Measurements from ENCODE around the gene SLC16A10.

SLC16A10 gene

GRCh38 chr6:111147440-111147839 is 60.1 kb downstream of the SLC16A10 start:
- Histone ChIP-seq H3K27me3 (ENCODE audit: insufficient read depth, low read length) (no peaks in the 10 kb centered on the region), H3K4me3 (ENCODE audit: low read length) (no peak overlapping the region), H3K4me1 (ENCODE audit: insufficient read depth, low read length) (no peaks in the 10 kb centered on the region), H3K9ac (ENCODE audit: low read depth, low read length) (no peak overlapping the region), H3K27ac (ENCODE audit: low read depth, low read length) (no peak overlapping the region), H3K9me3 (ENCODE audit: insufficient read depth, low read depth, low read length) (peaks cover 7% of the 10 kb centered on the region), H3K36me3 (ENCODE audit: insufficient read depth, low read length) (no peaks in the 10 kb centered on the region)
- WGBS: 74% methylated on average over 1 of the region's 3 CpGs

- no peak overlapping the region for H3K9ac ChIP-seq (ENCODE audit: low read depth, low read length)
- H3K4me1 ChIP-seq (ENCODE audit: insufficient read depth, low read length): no peaks in the 10 kb centered on the region
- H3K36me3 ChIP-seq (ENCODE audit: insufficient read depth, low read length): no peaks in the 10 kb centered on the region
- 91% methylated on average over 1 of the region's 1 CpG for WGBS
- peaks cover 7% of the 10 kb centered on the region for H3K9me3 ChIP-seq (ENCODE audit: insufficient read depth, low read depth, low read length)
- no peaks in the 10 kb centered on the region for H3K27me3 ChIP-seq (ENCODE audit: insufficient read depth, low read length)
- H3K27ac ChIP-seq (ENCODE audit: low read depth, low read length): no peak overlapping the region
- no peak overlapping the region for H3K4me3 ChIP-seq (ENCODE audit: low read length)
Measured at GRCh38 chr6:111148110-111148509, 60.8 kb downstream of the SLC16A10 start.

GRCh38 chr6:111150577-111150976 is 63.3 kb downstream of the SLC16A10 start:
- Histone ChIP-seq H3K9ac (ENCODE audit: low read depth, low read length) (no peak overlapping the region), H3K27ac (ENCODE audit: low read depth, low read length) (no peak overlapping the region), H3K4me3 (ENCODE audit: low read length) (no peak overlapping the region), H3K36me3 (ENCODE audit: insufficient read depth, low read length) (no peaks in the 10 kb centered on the region), H3K4me1 (ENCODE audit: insufficient read depth, low read length) (no peaks in the 10 kb centered on the region), H3K9me3 (ENCODE audit: insufficient read depth, low read depth, low read length) (0 out of 2 replicates have a peak, but pooled peaks cover 1% of the 10 kb centered on the region), H3K27me3 (ENCODE audit: insufficient read depth, low read length) (no peaks in the 10 kb centered on the region)
- no CpG with 5 or more reads among the region's 1 CpG for WGBS

- Histone ChIP-seq H3K27me3 (ENCODE audit: insufficient read depth, low read length) (no peaks in the 10 kb centered on the region), H3K4me1 (ENCODE audit: insufficient read depth, low read length) (no peaks in the 10 kb centered on the region), H3K36me3 (ENCODE audit: insufficient read depth, low read length) (no peaks in the 10 kb centered on the region), H3K9ac (ENCODE audit: low read depth, low read length) (no peak overlapping the region), H3K9me3 (ENCODE audit: insufficient read depth, low read depth, low read length) (no peaks in the 10 kb centered on the region), H3K27ac (ENCODE audit: low read depth, low read length) (no peak overlapping the region), H3K4me3 (ENCODE audit: low read length) (no peak overlapping the region)
- WGBS: 92% methylated on average over 4 of the region's 4 CpGs
Measured at GRCh38 chr6:111154981-111155380, 67.7 kb downstream of the SLC16A10 start.

GRCh38 chr6:111157412-111157811 is 70.1 kb downstream of the SLC16A10 start:
- H3K4me1 ChIP-seq (ENCODE audit: insufficient read depth, low read length): no peaks in the 10 kb centered on the region
- H3K9ac ChIP-seq (ENCODE audit: low read depth, low read length): no peak overlapping the region
- no peaks in the 10 kb centered on the region for H3K27me3 ChIP-seq (ENCODE audit: insufficient read depth, low read length)
- 96% methylated on average over 5 of the region's 5 CpGs for WGBS
- H3K27ac ChIP-seq (ENCODE audit: low read depth, low read length): no peak overlapping the region
- no peak overlapping the region for H3K4me3 ChIP-seq (ENCODE audit: low read length)
- H3K36me3 ChIP-seq (ENCODE audit: insufficient read depth, low read length): no peaks in the 10 kb centered on the region
- H3K9me3 ChIP-seq (ENCODE audit: insufficient read depth, low read depth, low read length): peaks cover 15% of the 10 kb centered on the region

GRCh38 chr6:111159633-111160032 is 72.3 kb downstream of the SLC16A10 start:
- Histone ChIP-seq H3K4me3 (ENCODE audit: low read length) (no peak overlapping the region), H3K9me3 (ENCODE audit: insufficient read depth, low read depth, low read length) (peaks cover 35% of the 10 kb centered on the region), H3K9ac (ENCODE audit: low read depth, low read length) (no peak overlapping the region), H3K4me1 (ENCODE audit: insufficient read depth, low read length) (no peaks in the 10 kb centered on the region), H3K27ac (ENCODE audit: low read depth, low read length) (no peak overlapping the region), H3K36me3 (ENCODE audit: insufficient read depth, low read length) (no peaks in the 10 kb centered on the region), H3K27me3 (ENCODE audit: insufficient read depth, low read length) (no peaks in the 10 kb centered on the region)

GRCh38 chr6:111161650-111162049 is 74.3 kb downstream of the SLC16A10 start:
- Histone ChIP-seq H3K27me3 (ENCODE audit: insufficient read depth, low read length) (no peaks in the 10 kb centered on the region), H3K9ac (ENCODE audit: low read depth, low read length) (no peak overlapping the region), H3K36me3 (ENCODE audit: insufficient read depth, low read length) (no peaks in the 10 kb centered on the region), H3K9me3 (ENCODE audit: insufficient read depth, low read depth, low read length) (peaks cover 40% of the 10 kb centered on the region), H3K4me1 (ENCODE audit: insufficient read depth, low read length) (no peaks in the 10 kb centered on the region), H3K27ac (ENCODE audit: low read depth, low read length) (no peak overlapping the region), H3K4me3 (ENCODE audit: low read length) (no peak overlapping the region)
- WGBS: 88% methylated on average over 2 of the region's 2 CpGs

- Histone ChIP-seq H3K4me1 (ENCODE audit: insufficient read depth, low read length) (no peaks in the 10 kb centered on the region), H3K27ac (ENCODE audit: low read depth, low read length) (no peak overlapping the region), H3K9ac (ENCODE audit: low read depth, low read length) (no peak overlapping the region), H3K4me3 (ENCODE audit: low read length) (no peak overlapping the region), H3K27me3 (ENCODE audit: insufficient read depth, low read length) (no peaks in the 10 kb centered on the region), H3K36me3 (ENCODE audit: insufficient read depth, low read length) (no peaks in the 10 kb centered on the region), H3K9me3 (ENCODE audit: insufficient read depth, low read depth, low read length) (peaks cover 40% of the 10 kb centered on the region)
Measured at GRCh38 chr6:111162504-111162903, 75.2 kb downstream of the SLC16A10 start.

- no peak overlapping the region for H3K9ac ChIP-seq (ENCODE audit: low read depth, low read length)
- 97% methylated on average over 5 of the region's 6 CpGs for WGBS
- H3K9me3 ChIP-seq (ENCODE audit: insufficient read depth, low read depth, low read length): no peaks in the 10 kb centered on the region
- H3K36me3 ChIP-seq (ENCODE audit: insufficient read depth, low read length): no peaks in the 10 kb centered on the region
- peaks cover 16% of the 10 kb centered on the region for H3K4me1 ChIP-seq (ENCODE audit: insufficient read depth, low read length)
- H3K4me3 ChIP-seq (ENCODE audit: low read length): no peak overlapping the region
- H3K27ac ChIP-seq (ENCODE audit: low read depth, low read length): no peak overlapping the region
- no peaks in the 10 kb centered on the region for H3K27me3 ChIP-seq (ENCODE audit: insufficient read depth, low read length)
Measured at GRCh38 chr6:111171577-111172400, 84.5 kb downstream of the SLC16A10 start.

- Histone ChIP-seq H3K4me3 (ENCODE audit: low read length) (no peak overlapping the region), H3K27me3 (ENCODE audit: insufficient read depth, low read length) (no peaks in the 10 kb centered on the region), H3K9ac (ENCODE audit: low read depth, low read length) (no peak overlapping the region), H3K27ac (ENCODE audit: low read depth, low read length) (no peak overlapping the region), H3K4me1 (ENCODE audit: insufficient read depth, low read length) (peaks cover 16% of the 10 kb centered on the region), H3K9me3 (ENCODE audit: insufficient read depth, low read depth, low read length) (no peaks in the 10 kb centered on the region), H3K36me3 (ENCODE audit: insufficient read depth, low read length) (no peaks in the 10 kb centered on the region)
- WGBS: 93% methylated on average over 4 of the region's 4 CpGs
Measured at GRCh38 chr6:111172563-111172962, 85.3 kb downstream of the SLC16A10 start.

GRCh38 chr6:111173341-111173740 is 86.0 kb downstream of the SLC16A10 start:
- WGBS: 83% methylated on average over 1 of the region's 2 CpGs
- Histone ChIP-seq H3K27me3 (ENCODE audit: insufficient read depth, low read length) (no peaks in the 10 kb centered on the region), H3K4me1 (ENCODE audit: insufficient read depth, low read length) (peaks cover 16% of the 10 kb centered on the region), H3K36me3 (ENCODE audit: insufficient read depth, low read length) (no peaks in the 10 kb centered on the region), H3K27ac (ENCODE audit: low read depth, low read length) (no peak overlapping the region), H3K9me3 (ENCODE audit: insufficient read depth, low read depth, low read length) (no peaks in the 10 kb centered on the region), H3K4me3 (ENCODE audit: low read length) (no peak overlapping the region), H3K9ac (ENCODE audit: low read depth, low read length) (no peak overlapping the region)

GRCh38 chr6:111173946-111174345 is 86.6 kb downstream of the SLC16A10 start:
- H3K9ac ChIP-seq (ENCODE audit: low read depth, low read length): no peak overlapping the region
- H3K36me3 ChIP-seq (ENCODE audit: insufficient read depth, low read length): no peaks in the 10 kb centered on the region
- H3K4me3 ChIP-seq (ENCODE audit: low read length): no peak overlapping the region
- 75% methylated on average over 2 of the region's 3 CpGs for WGBS
- H3K4me1 ChIP-seq (ENCODE audit: insufficient read depth, low read length): peaks cover 16% of the 10 kb centered on the region
- no peaks in the 10 kb centered on the region for H3K27me3 ChIP-seq (ENCODE audit: insufficient read depth, low read length)
- no peak overlapping the region for H3K27ac ChIP-seq (ENCODE audit: low read depth, low read length)
- H3K9me3 ChIP-seq (ENCODE audit: insufficient read depth, low read depth, low read length): no peaks in the 10 kb centered on the region
